GM21360 (cell line): Measurements from ENCODE around the gene GNPTAB.
"Not testable (repeated sequence)": the region's sequence is repeated elsewhere in the genome, so short reads cannot be mapped to it uniquely, and the experiment has no call there.

ENCODE experiments used
- ATAC-seq: cut with Tn5 transposase; IDR thresholded peaks from one replicate; pipeline ENCODE4 v1.9.1; 2021; ENCODE audit warnings: mild to moderate bottlenecking, moderate library complexity; ENCODE audit not compliant: unreplicated experiment

GNPTAB gene

GRCh38 chr12:101854747-101855146 lies 24.0 kb upstream of the GNPTAB start:
- no peak for ATAC-seq

DNA sequence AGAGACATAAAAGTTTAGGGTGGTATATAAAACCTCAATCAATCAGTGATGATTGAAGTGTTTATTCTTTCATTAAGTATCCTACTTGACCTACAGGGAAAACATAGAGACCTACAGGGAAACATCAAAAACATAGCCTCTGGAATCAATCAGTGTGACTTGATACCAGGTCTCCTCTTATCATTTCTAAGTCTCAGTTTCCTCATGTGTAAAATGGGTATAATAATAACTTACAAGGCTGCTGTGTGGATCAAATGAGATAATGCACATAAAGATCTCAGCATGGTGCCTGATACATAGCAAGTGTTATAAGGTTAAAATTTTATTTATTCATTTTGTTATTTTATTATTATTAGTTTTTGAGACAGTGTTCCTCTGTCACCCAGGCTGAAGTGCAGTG lies 22.2 kb upstream of the GNPTAB start:
- ATAC-seq = no peak

DNA sequence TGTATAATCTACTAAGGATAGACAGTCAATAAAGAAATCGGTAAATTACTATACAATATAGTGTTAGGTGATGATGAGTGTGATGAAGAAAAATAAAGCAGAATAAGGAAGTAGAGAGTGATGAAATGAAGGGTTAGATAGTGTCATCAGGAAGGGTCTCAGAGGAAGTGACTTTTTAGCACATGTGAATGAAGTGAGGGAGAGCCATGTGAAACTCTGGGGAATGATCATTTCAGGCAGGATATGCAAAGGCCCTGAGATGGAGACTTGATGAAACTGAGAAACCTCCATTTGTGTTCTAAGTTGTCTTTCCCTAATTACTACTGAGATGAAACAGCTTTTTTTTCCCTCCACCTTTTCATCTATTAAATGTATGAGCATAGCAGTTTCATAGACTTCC lies 19.4 kb upstream of the GNPTAB start:
- no peak for ATAC-seq

GRCh38 chr12:101847325-101847724 lies 16.6 kb upstream of the GNPTAB start:
- ATAC-seq = no peak

GRCh38 chr12:101845137-101845711 lies 14.5 kb upstream of the GNPTAB start:
- no peak for ATAC-seq

DNA sequence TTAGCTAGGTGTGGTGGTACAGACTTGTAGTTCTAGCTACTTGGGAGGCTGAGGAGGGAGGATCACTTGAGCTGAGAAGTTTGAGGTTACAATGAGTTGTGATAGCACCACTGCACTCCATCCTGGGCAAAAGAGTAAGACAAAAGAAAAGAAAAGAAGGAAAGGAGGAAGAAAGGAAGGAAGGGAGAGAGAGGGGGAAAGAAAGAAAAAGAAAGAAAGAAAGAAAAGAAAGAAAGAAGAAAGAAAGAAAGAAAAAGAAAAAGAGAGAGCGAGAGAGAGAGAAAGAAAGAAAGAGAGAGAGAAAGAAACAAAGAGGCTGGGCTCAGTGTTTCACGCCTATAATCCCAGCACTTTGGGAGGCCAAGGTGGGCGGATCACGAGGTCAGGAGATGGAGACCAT lies 10.3 kb upstream of the GNPTAB start:
- no peak for ATAC-seq

DNA sequence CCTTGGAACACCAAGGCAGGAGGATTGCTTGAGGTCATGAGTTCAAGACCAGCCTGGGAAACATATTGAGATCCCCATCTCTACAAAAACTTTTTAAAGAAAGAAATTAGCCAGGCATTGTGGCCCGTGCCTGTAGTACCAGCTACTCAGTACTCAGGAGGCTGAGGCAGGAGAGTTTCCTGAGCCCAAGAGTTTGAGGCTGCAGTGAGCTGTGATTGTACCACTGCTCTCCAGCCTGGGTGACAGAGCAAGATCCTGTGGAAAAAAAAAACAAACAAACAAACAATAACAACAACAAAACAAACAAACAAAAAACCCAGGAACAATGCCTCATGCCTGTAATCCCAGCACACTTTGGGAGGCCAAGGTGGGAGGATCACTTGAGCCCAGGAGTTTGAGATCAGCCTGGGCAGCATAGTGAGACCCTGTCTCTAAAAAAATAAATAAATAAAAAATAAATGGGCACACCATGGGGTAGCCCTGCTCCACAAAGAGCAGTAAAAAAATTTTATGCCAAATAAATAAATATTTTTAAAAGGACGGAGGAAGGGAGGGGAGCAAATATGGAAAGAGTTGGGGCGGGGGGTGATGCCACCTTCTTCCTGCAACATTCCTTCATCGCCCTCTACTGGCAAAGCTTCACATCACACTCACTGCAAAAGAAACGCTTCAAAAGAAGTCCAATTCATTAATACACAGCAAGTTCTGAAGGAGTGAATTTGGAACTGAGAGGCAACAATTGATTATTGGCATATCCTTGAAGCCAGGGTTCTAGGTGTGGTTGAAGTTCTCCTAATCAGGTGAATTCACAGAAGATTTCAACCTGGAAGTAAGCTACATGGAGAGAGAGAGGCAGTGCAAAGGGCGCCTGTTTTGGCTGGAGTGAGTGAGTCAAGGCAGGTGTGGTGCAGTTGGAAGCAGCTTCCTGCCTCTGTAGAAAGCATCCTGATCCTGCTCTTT lies 8.8 kb upstream of the GNPTAB start:
- no peak for ATAC-seq

- no peak for ATAC-seq
Measured at GRCh38 chr12:101838628-101839323, 8.0 kb upstream of the GNPTAB start.

GRCh38 chr12:101832030-101832429 lies 1.3 kb upstream of the GNPTAB start:
- ATAC-seq = no peak

- no peak for ATAC-seq
Measured at GRCh38 chr12:101829639-101830366, 956 bp downstream of the GNPTAB start.

DNA sequence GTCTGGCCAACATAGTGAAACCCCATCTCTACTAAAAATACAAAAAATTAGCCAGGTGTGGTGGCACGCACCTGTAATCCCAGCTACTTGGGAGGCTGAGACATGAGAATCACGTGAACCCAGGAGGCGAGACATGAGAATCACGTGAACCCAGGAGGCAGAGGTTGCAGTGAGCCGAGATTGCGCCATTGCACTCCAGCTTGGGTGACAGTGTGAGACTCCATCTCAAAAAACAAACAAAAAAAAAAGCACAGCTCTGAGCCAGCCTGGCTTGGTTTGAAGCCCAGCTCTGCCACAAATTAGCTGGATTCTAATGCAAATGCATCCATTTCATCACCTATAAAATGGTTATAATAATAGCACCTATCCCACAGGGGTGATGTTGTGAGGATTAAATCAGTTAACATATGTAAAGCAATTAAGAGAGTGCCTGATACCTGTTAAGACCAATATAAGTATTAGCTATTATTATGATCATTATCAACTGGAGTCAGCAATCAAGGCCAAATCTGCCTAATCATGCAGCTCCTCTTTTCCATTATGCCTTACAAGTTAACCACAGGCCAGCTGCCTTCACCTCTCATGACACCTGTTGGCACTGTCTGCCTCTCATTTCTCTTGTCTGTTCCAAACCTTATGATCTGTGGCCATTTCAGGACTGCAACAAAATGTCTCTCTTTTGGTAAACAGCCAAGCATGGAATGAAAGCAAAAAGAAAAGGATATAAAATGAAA lies 2.1 kb downstream of the GNPTAB start:
- no peak for ATAC-seq

DNA sequence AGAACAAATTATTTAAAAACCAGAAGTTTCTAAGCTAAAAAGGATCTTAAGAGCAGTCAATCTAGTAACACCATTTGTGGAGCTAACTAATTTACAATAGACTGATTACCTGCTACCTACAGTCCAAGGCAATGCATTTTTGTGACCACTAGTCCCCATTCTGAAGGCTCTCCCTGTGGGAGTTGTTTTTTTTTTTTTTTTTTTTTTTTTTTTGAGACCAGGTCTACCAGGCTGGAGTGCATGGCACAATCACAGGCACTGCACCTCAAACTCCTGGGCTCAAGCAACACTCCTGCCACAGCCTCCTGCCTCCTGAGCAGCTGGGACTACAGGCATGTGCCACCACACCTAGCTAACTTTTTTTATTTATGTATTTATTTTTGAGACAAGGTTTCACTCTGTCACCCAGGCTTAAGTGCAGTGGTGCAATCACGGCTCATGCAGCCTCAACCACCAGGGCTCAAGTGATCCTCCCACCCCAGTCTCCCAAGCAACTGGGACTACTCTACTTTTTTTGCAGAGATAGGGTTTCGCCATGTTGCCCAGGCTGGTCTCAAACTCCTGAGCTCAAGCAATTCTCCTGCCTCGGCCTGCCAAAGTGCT lies 3.9 kb downstream of the GNPTAB start:
- no peak for ATAC-seq

GRCh38 chr12:101824831-101825230 lies 5.9 kb downstream of the GNPTAB start:
- no peak for ATAC-seq

- peak; percentile 64 for ATAC-seq
Measured at GRCh38 chr12:101823891-101824290, 6.9 kb downstream of the GNPTAB start.

DNA sequence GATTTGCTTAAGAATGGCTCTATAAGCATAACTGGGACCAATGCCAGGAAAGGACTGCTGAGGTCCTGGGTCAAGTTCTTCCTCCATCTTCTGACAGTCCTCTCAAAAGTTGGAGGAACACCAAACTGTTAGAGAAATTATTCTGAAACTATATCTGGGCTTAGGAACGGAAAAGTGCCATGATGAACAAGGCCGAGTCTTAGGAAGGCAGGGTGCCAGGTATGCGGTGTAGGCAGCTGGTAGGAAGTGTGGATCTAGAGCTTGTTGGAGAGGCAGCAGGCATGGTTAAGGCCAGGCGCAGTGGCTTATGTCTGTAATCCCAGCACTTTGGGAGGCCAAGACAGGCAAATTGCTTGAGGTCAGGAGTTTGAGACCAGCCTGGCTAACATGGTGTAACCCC lies 7.7 kb downstream of the GNPTAB start:
- no peak for ATAC-seq

GRCh38 chr12:101819467-101819866 lies 11.3 kb downstream of the GNPTAB start:
- ATAC-seq = peak; percentile 60

DNA sequence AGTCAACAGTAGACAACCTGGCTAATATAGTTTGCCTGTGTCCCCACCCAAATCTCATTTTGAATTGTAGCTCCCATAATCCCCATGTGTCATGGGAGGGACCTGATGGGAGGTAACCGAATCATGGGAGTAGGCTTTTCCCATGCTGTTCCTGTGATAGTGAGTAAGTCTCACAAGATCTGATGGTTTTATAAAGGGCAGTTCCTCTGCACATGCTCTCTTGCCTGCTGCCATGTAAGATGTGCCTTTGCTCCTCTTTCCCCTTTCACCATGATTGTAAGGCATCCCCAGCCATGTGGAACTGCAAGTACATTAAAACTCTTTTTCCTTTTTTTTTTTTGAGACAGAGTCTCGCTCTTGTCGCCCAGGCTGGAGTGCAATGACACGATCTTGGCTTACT lies 12.1 kb downstream of the GNPTAB start:
- not testable (repeated sequence) for ATAC-seq

- no peak for ATAC-seq
Measured at GRCh38 chr12:101813117-101813516, 17.6 kb downstream of the GNPTAB start.

GRCh38 chr12:101812716-101813115 lies 18.0 kb downstream of the GNPTAB start:
- ATAC-seq = not testable (repeated sequence)

GRCh38 chr12:101811342-101811741 lies 19.4 kb downstream of the GNPTAB start:
- ATAC-seq = not testable (repeated sequence)
